IPS-NIHi7 (cell line): ENCODE results near the gene KIAA0753.
A peak's percentile ranks its signal among the peaks of the same experiment; 100 is the strongest.

Experiments
- DNase-seq: peaks from one replicate; pipeline ENCODE4 v3.0.0; 2012; ENCODE audit warnings: mixed read lengths; ENCODE audit errors: extremely low spot score

The KIAA0753 gene

GRCh38 chr17:6570731-6571451, 69.6 kb downstream of the KIAA0753 start:
- DNase-seq: no peak

- DNase-seq: no peak
Observed at GRCh38 chr17:6569370-6570285, 70.9 kb downstream of the KIAA0753 start.

GRCh38 chr17:6568184-6568758, 72.2 kb downstream of the KIAA0753 start:
- DNase-seq: no peak

GRCh38 chr17:6567528-6568183, 72.9 kb downstream of the KIAA0753 start:
- DNase-seq: no peak

- no peak for DNase-seq
Observed at GRCh38 chr17:6561446-6561845, 79.1 kb downstream of the KIAA0753 start.

DNA sequence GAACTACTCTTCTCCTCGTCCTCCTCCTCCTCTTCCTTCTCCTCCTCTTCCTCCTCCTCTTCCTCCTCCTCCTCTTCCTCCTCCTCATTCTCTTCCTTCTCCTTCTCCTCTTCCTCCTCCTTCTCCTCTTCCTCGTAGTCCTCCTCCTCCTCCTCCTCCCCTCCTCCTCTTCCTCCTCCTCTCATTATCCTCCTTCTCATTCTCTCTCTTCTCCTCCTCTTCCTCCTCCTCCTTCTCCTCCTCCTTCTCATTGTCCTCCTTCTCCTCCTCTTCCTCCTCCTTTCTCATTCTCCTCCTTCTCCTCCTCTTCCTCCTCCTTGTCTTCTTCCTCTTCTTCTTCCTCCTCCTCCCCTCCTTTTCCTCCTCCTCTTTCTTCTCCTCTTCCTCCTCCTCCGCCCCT, 80.0 kb downstream of the KIAA0753 start:
- no peak for DNase-seq

DNA sequence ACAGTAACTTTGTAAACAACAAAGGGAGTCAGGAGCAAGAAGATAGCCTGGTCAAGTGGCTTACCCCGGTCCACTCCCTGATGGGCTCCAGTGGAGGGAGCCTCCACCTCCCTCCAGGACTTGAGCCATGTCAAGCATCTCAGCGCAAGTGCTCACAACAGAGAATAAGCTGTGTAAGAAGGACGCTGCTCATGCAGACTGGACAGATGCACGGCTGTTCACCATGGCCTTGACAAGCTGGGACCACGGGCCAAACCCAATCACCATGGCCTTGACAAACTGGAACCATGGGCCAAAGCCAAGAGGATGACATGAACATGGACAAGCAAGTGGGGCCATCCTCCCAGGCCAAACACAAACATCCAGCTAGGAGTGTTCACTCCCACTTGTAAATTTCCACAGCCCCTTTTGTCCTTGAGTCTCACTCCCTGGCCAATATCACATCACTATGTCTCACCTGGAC, 80.7 kb downstream of the KIAA0753 start:
- DNase-seq: no peak

DNA sequence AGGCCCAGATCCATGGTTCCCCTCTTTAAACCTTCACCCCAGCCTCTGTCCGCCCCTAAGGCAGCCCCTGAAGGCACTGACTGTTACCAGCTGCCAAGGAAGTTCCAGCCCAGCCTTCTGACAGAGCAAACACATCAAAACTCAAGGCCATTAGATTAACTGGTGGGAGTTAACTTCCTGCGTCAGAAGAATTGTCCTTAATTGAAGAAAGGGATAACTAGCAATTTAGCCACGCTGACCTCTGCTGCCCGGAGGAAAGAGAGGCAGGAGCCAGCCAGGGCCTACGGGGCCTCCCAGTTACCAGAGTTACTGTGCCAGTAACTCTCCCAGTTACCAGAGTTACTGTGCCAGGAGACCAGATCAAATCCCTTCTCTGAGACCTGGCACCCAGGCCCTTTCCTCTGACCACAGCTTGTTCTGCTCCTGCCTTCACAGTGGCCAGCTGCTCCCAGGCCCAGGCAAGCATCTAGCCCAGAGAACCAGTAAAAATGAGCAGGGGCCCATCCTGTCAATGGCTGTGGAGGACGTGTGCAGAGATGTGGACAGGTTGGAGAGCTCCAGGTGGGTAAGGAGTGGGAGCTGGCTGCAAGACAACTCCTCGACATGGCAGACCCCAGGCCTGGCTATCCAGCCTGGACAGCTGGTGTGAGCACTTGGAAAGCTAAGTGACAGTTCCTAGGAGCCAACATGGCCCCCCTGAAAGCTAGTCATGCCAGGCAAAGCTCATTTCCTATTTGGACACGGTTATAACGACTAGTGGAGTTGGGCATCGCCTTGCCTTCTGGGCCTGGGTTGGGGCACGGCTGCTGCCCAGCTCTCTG, 81.4 kb downstream of the KIAA0753 start:
- no peak for DNase-seq

DNA sequence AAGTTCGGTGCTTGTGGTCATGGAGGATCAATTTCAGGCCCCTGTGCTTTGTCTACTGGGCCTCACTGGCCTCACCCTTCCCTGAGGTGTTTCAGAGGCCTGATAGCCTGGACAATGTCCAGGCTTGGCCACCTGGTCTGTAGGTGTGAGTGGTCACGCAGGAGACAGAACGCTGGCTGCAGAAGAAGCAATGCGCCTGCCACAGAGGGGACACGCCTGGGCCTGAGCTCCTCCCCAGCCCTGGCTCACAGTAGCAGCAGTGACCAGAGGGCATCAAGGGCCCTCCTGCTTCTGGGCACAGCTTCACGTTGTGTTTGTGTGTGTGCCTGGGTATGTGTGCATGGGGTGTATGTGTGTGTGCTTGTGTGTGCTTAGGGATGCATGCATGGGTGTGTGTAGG, 82.2 kb downstream of the KIAA0753 start:
- DNase-seq: no peak

DNA sequence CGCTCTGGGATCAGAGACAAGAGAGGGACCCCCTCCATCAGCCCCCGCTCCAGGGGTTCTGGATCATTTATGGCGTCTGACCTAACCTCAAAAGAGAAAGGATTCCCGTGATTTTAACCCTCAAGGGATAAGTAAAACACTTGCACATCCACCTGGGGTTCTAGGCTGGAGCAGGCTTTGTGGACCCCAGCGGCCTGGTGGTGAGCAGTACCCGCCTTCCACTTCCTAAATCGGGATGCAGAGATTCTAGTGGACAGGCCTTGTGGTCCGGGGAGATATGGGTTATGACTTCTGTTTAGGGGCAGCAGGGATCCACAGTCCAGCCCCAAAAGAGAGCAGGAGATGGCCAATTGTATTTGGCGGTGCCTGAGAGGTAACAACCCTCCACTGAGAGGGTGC, 83.5 kb downstream of the KIAA0753 start:
- DNase-seq: no peak

- DNase-seq: peak; percentile 64
Observed at GRCh38 chr17:6556121-6557039, 84.1 kb downstream of the KIAA0753 start, which contains the start of gene PITPNM3. TSS of gene PITPNM3 (minus strand) at chr17:6556555. CDS start at chr17:6556406, 149 bp downstream.

DNA sequence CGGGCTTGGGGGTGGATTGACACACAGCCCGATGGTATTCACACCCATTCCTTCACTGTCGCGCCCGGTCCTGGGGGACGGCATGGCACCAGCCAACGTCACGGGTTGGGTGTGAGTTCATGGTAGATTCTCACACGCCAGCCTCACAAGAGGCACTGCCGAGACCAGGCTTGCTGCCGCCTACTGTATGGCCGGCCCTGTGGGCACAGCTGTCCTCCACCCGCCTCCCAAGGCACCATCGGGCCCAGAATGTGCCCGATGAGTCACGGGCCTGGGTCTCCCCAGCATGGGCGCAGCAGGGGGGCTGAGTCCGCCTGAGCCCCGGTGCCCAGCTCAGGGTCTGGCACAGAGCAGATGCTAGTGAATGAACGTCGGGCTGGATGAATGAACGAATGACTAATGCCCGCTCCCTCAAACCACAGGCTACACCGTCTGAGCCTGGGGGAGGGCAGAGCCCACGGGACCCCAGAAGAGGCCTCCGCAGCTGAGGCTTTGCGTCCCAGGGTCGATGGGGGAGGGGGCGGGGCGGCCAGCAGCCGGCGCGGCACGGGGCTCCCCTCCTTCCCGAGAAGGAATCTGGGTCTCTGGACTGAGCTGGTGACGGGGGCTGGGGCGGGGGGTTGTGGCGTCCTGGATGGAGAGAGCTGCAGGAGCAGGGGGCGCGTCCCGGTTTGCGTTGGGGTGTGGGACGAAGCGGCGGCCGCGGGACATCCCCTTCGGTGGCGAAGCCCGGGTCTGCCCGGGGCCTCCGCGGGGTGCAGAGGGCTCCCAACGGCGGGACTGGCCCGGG, 85.0 kb downstream of the KIAA0753 start:
- peak; percentile 41 for DNase-seq

- no peak for DNase-seq
Observed at GRCh38 chr17:6554871-6555330, 85.6 kb downstream of the KIAA0753 start.

DNA sequence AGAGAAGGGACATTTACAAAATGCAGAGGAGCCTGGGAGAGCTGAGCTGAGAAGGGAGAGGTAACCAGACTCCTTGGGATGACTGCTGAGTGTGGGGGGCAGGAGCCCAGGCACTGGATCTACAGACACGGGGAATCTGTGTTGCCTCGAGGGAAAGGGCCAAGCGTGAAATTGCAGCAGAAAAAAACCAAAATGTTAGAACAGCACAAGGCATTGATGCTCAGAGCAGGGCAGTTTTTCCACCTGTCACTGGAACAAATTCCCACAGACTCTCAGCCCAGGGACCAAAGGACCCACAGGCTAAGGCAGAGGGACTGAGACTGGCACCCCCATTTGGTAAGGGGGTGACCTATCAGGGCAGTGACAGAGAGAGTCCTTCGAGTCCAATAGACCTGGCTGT, 86.2 kb downstream of the KIAA0753 start:
- no peak for DNase-seq

DNA sequence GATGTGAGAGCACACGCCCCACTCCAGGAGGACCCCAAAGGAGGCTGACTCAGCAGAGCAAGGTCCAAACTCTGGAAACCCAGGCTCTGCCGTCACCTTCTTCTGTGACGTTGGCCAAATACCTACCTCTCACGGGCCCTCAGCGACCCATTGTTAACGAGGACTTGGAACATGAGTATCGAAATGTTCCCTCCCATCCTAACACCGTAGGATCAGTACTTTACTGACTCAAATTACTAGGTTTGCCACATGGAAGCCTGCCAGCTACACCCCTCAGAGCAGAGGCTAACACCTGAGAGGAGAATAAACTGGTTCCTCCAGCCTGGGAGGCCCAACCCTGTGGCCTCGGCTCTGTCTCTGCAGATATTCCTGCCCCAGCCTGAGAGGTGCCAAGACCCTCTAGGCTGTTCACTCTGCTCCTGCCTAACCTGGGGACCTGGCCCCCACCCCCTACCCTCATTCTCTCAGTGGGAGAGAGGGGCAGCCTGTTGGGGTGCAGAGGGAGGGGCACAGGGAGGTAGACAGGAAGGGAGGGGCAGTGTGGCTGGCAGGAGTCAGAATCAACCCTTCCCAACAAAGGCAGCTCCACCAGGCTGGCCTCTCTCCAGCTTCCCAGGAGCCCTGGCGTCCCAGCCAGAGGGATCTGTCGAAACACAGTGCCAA, 88.5 kb downstream of the KIAA0753 start:
- no peak for DNase-seq

DNA sequence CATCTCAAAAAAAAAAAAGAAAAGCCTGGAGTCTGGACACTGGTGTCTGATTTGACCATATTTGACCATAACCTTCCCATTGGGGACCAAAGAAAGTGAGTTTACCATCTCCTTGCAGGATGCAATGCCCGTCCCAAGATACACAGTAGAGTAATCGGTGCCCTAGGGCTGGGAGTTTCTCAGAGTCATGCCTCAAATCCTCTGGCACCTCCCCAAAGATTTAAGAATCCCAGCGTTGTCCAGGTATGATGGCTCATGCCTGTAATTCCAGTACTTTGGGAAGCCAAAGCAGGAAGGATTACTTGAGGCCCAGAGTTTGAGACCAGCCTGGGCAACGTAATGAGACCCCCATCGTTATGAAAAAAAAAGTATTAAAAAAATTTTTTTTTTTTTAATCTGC, 89.2 kb downstream of the KIAA0753 start:
- DNase-seq: no peak

- DNase-seq: no peak
Observed at GRCh38 chr17:6549384-6550036, 91.0 kb downstream of the KIAA0753 start.
